ENCODE data around the gene NINJ1. TPM values are rescaled to one million over a fixed set of nuclear protein-coding genes. Genes with fewer than 3 reads are reported as not detected.

Gene NINJ1
- total and polyA plus RNA-seq, 7 donors = 28.9 to 116 (median 57.8) TPM

GRCh38 chr9:93076792-93077128, 57.3 kb downstream of the NINJ1 start:
- intact Hi-C loops (cut with DNase I) = no loop called here
- Histone ChIP-seq H3K36me3 (no peaks in the 10 kb centered on the region), H3K4me1 (peaks cover 0 to 32% (median 13%) of the 10 kb centered on the region in 4 donors), H3K27me3 (no peaks in the 10 kb centered on the region), H3K4me3 (no peak overlapping the region), H3K9me3 (no peaks in the 10 kb centered on the region), H3K27ac (no peak overlapping the region)
- DNase-seq = no peak
- TF ChIP-seq CTCF (IDR thresholded peaks at IDR 0.05) = no peak
- no peak for TF ChIP-seq POLR2AphosphoS5 (IDR thresholded peaks at IDR 0.05)
- no peak for TF ChIP-seq EP300 (IDR thresholded peaks at IDR 0.05)
- TF ChIP-seq POLR2A (IDR thresholded peaks at IDR 0.05) = no peak
- WGBS, 2 donors = 95 to 96% methylated on average over 2 of the region's 2 CpGs

- Histone ChIP-seq H3K27ac (no peak overlapping the region), H3K9me3 (no peaks in the 10 kb centered on the region), H3K36me3 (no peaks in the 10 kb centered on the region), H3K4me3 (no peak overlapping the region), H3K27me3 (no peaks in the 10 kb centered on the region), H3K4me1 (peaks cover 0 to 37% (median 16%) of the 10 kb centered on the region in 4 donors)
- DNase-seq = no peak
- 91 to 95% methylated on average over 12 of the region's 12 CpGs for WGBS, 2 donors
- intact Hi-C loops (cut with DNase I) = no loop called here
- TF ChIP-seq POLR2AphosphoS5 (IDR thresholded peaks at IDR 0.05) = no peak
- no peak for TF ChIP-seq CTCF (IDR thresholded peaks at IDR 0.05)
- no peak for TF ChIP-seq EP300 (IDR thresholded peaks at IDR 0.05)
Observed at GRCh38 chr9:93076101-93076791, 57.8 kb downstream of the NINJ1 start.

GRCh38 chr9:93072383-93072795, 61.7 kb downstream of the NINJ1 start:
- intact Hi-C loops (cut with DNase I) = no loop called here
- Histone ChIP-seq H3K4me3 (no peak overlapping the region), H3K9me3 (no peaks in the 10 kb centered on the region), H3K27me3 (no peaks in the 10 kb centered on the region), H3K36me3 (no peaks in the 10 kb centered on the region), H3K27ac (peak overlapping the region in 3 of 4 donors; percentile 66 to 68 (median 68)), H3K4me1 (peaks cover 0 to 43% (median 18%) of the 10 kb centered on the region in 4 donors)
- peak; percentile 87 for DNase-seq
- TF ChIP-seq POLR2AphosphoS5 (IDR thresholded peaks at IDR 0.05) (peak in 3 of 4 donors; percentile 51 to 59 (median 53)), POLR2A (IDR thresholded peaks at IDR 0.05) (no peak)
- WGBS, 2 donors = 22 to 39% methylated on average over 5 of the region's 5 CpGs

Other genes starting within 250 kb of the NINJ1 start
- gene FGD3, start 186.7 kb downstream of the NINJ1 start, total RNA-seq = 1 to 10 TPM; 2.5 to 5.3 (median 4.2) TPM
- 10 to 100 TPM in 1 of 3 donors, 1 to 10 TPM in 2; 1.8 to 18.0 (median 2.5) TPM for gene FGD3, start 186.7 kb downstream of the NINJ1 start, polyA plus RNA-seq
- gene SUSD3, start 75.5 kb downstream of the NINJ1 start, total RNA-seq = 1 to 10 TPM; 1.9 to 7.2 (median 4.7) TPM
- 10 to 100 TPM in 1 of 3 donors, under 1 TPM in 1, not detected in 1; 0.92 to 15.2 TPM for gene SUSD3, start 75.5 kb downstream of the NINJ1 start, polyA plus RNA-seq
- gene CARD19, start 38.0 kb downstream of the NINJ1 start, total RNA-seq = 10 to 100 TPM; 51.2 to 88.4 (median 85.0) TPM
- 10 to 100 TPM; 56.8 to 87.2 (median 66.1) TPM for gene CARD19, start 38.0 kb downstream of the NINJ1 start, polyA plus RNA-seq
- 10 to 100 TPM; 16.0 to 95.8 (median 29.0) TPM for gene WNK2, start 49.9 kb upstream of the NINJ1 start, total RNA-seq
- gene WNK2, start 49.9 kb upstream of the NINJ1 start, polyA plus RNA-seq = 10 to 100 TPM; 12.6 to 80.1 (median 19.0) TPM